ENCODE results near the gene SKIDA1.
"Not testable (repeated sequence)": the region's sequence is repeated elsewhere in the genome, so short reads cannot be mapped to it uniquely, and the experiment has no call there.

The SKIDA1 gene

GRCh38 chr10:21525367-21526187 lies at the start of gene SKIDA1:
Gene SKIDA1, minus strand, starts transcription at chr10:21525682. Its CDS starts 7,860 bp downstream, at chr10:21517822.
- peak; percentile 35 for DNase-seq

- DNase-seq: not testable (repeated sequence)
Observed at GRCh38 chr10:21574514-21574913, 49.0 kb upstream of the SKIDA1 start.

- no peak for DNase-seq
Observed at GRCh38 chr10:21572578-21572977, 47.1 kb upstream of the SKIDA1 start.

GRCh38 chr10:21570761-21571521 lies 45.5 kb upstream of the SKIDA1 start:
- DNase-seq: no peak

- DNase-seq: not testable (repeated sequence)
Observed at GRCh38 chr10:21558984-21559383, 33.5 kb upstream of the SKIDA1 start.

- no peak for DNase-seq
Observed at GRCh38 chr10:21556527-21556926, 31.0 kb upstream of the SKIDA1 start.

GRCh38 chr10:21552638-21553037 lies 27.2 kb upstream of the SKIDA1 start:
- DNase-seq: no peak

GRCh38 chr10:21547246-21547645 lies 21.8 kb upstream of the SKIDA1 start:
- no peak for DNase-seq

GRCh38 chr10:21540701-21541100 lies 15.2 kb upstream of the SKIDA1 start:
- DNase-seq: not testable (repeated sequence)

GRCh38 chr10:21536874-21537273 lies 11.4 kb upstream of the SKIDA1 start:
- DNase-seq: no peak

- not testable (repeated sequence) for DNase-seq
Observed at GRCh38 chr10:21535976-21536375, 10.5 kb upstream of the SKIDA1 start.

GRCh38 chr10:21535494-21535965 lies 10.0 kb upstream of the SKIDA1 start:
- no peak for DNase-seq

- no peak for DNase-seq
Observed at GRCh38 chr10:21534604-21535493, 9.4 kb upstream of the SKIDA1 start.

GRCh38 chr10:21534280-21534586 lies 8.8 kb upstream of the SKIDA1 start:
- no peak for DNase-seq

- peak; percentile 74 for DNase-seq
Observed at GRCh38 chr10:21533467-21534279, 8.2 kb upstream of the SKIDA1 start, which contains the start of gene MLLT10. Gene MLLT10, plus strand, starts transcription at chr10:21534232. Its CDS starts 413 bp downstream, at chr10:21534645.

- no peak for DNase-seq
Observed at GRCh38 chr10:21532694-21533466, 7.4 kb upstream of the SKIDA1 start.

GRCh38 chr10:21531164-21531563 lies 5.7 kb upstream of the SKIDA1 start:
- DNase-seq: no peak

- DNase-seq: no peak
Observed at GRCh38 chr10:21530641-21531040, 5.2 kb upstream of the SKIDA1 start.

- DNase-seq: no peak
Observed at GRCh38 chr10:21530168-21530567, 4.7 kb upstream of the SKIDA1 start.

- no peak for DNase-seq
Observed at GRCh38 chr10:21529032-21529910, 3.8 kb upstream of the SKIDA1 start.
